IMR-90 (cell line): ENCODE results near the gene ANG. TPM values are rescaled to one million over a fixed set of nuclear protein-coding genes. Genes with fewer than 3 reads are reported as not detected.
A peak's percentile ranks its signal among the peaks of the same experiment; 100 is the strongest.

Experiments used
- ATAC-seq: fragments of 200-7000 bp; cut with Tn5 transposase; 2 replicates; pipeline ENCODE4 v1.9.1; 2020; ENCODE audit warnings: low read depth, mild to moderate bottlenecking, moderate library complexity
- BruUV-seq: library from RNA; stranded (reverse); fragments of 400-500 nt; replicated peaks from 2 replicates; lab custom pipeline; 2021; lab: Mats Ljungman, UMichigan
- CTCF ChIA-PET: fragments of 300-600 bp; formaldehyde crosslinking; extraction: SDS; loops from one replicate; lab custom pipeline; 2021; ENCODE audit warnings: antibody characterized with exemption; lab: Yijun Ruan, JAX
- POLR2A ChIA-PET: fragments of 300-600 bp; sonication (Branson Sonifier 250); formaldehyde crosslinking; loops from one replicate; lab custom pipeline; 2022; ENCODE audit warnings: antibody characterized with exemption; ENCODE audit not compliant: unreplicated experiment; lab: Charles Lee
- DNase-seq: peaks from one replicate; pipeline ENCODE4 v3.0.0; 2013
- H2AFZ ChIP-seq: replicated peaks from 2 replicates; pipeline ENCODE3; 2013; ENCODE audit warnings: low read length, mild to moderate bottlenecking; ENCODE audit not compliant: poor library complexity
- H2AK5ac ChIP-seq: 2 replicates; pipeline ENCODE4 v1.6.1; 2013; ENCODE audit warnings: low read depth, low read length, inconsistent platforms
- H2AK9ac ChIP-seq: replicated peaks from 2 replicates; pipeline ENCODE3; 2013; ENCODE audit warnings: mild to moderate bottlenecking, low read depth, low read length, moderate library complexity; ENCODE audit not compliant: poor library complexity
- H2BK120ac ChIP-seq: 2 replicates; pipeline ENCODE4 v1.6.1; 2013; ENCODE audit warnings: low read depth, low read length, inconsistent platforms
- H2BK15ac ChIP-seq: 3 replicates; pipeline ENCODE4 v1.6.1; 2013; ENCODE audit warnings: low read depth, low read length, inconsistent platforms
- H2BK20ac ChIP-seq: 2 replicates; pipeline ENCODE4 v1.6.1; 2013; ENCODE audit warnings: low read depth, mild to moderate bottlenecking, inconsistent platforms, low read length, moderate library complexity
- H2BK5ac ChIP-seq: 2 replicates; pipeline ENCODE4 v1.6.1; 2013; ENCODE audit warnings: mild to moderate bottlenecking, low read depth, low read length, inconsistent platforms; ENCODE audit not compliant: poor library complexity, severe bottlenecking
- H3K14ac ChIP-seq: replicated peaks from 2 replicates; pipeline ENCODE4 v1.6.1; 2013; ENCODE audit warnings: low read depth, low read length, inconsistent platforms
- H3K18ac ChIP-seq: 2 replicates; pipeline ENCODE4 v1.6.1; 2013; ENCODE audit warnings: low read depth, low read length, control low read depth
- H3K23ac ChIP-seq: 2 replicates; pipeline ENCODE4 v1.6.1; 2013; ENCODE audit warnings: low read depth, low read length, inconsistent platforms
- H3K27ac ChIP-seq: 2 replicates; pipeline ENCODE4 v1.5.1; 2013; ENCODE audit warnings: mild to moderate bottlenecking, control low read depth, low read length; ENCODE audit not compliant: insufficient read depth
- H3K27me3 ChIP-seq: 2 replicates; pipeline ENCODE4 v1.6.1; 2013; ENCODE audit warnings: low read length; ENCODE audit not compliant: control insufficient read depth, insufficient read depth
- H3K36me3 ChIP-seq: 2 replicates; pipeline ENCODE4 v1.6.1; 2013; ENCODE audit warnings: low read length, mixed read lengths; ENCODE audit not compliant: control insufficient read depth, insufficient read depth
- H3K4ac ChIP-seq: 2 replicates; pipeline ENCODE4 v1.6.1; 2013; ENCODE audit warnings: low read depth, low read length, inconsistent platforms
- H3K4me1 ChIP-seq: 2 replicates; pipeline ENCODE4 v1.6.1; 2013; ENCODE audit warnings: low read length, mixed read lengths; ENCODE audit not compliant: control insufficient read depth, insufficient read depth
- H3K4me2 ChIP-seq: 2 replicates; pipeline ENCODE4 v1.6.1; 2013; ENCODE audit warnings: low read depth, mild to moderate bottlenecking, control low read depth, low read length, moderate library complexity
- H3K4me3 ChIP-seq: 2 replicates; pipeline ENCODE4 v1.5.1; 2013; ENCODE audit warnings: low read depth, mild to moderate bottlenecking, control low read depth, low read length, moderate library complexity; ENCODE audit not compliant: insufficient read depth
- H3K56ac ChIP-seq: 2 replicates; pipeline ENCODE4 v1.6.1; 2013; ENCODE audit warnings: low read length, inconsistent platforms; ENCODE audit not compliant: insufficient read depth; ENCODE audit errors: extremely low read depth
- H3K79me1 ChIP-seq, 2 experiments: 2 replicates each; pipeline ENCODE4 v1.6.1; 2013; ENCODE audit warnings: low read length in 2 of 2, inconsistent platforms in 1 of 2, low read depth in 1 of 2
- H3K9ac ChIP-seq: 2 replicates; pipeline ENCODE4 v1.6.1; 2013; ENCODE audit warnings: low read depth, low read length, control low read depth
- H3K9me1 ChIP-seq: 2 replicates; pipeline ENCODE4 v1.6.1; 2013; ENCODE audit warnings: low read length, inconsistent platforms; ENCODE audit not compliant: insufficient read depth
- H3K9me3 ChIP-seq: 2 replicates; pipeline ENCODE4 v1.6.1; 2013; ENCODE audit warnings: low read length; ENCODE audit not compliant: control insufficient read depth, insufficient read depth
- H4K20me1 ChIP-seq: 2 replicates; pipeline ENCODE4 v1.6.1; 2013; ENCODE audit warnings: low read length, inconsistent platforms; ENCODE audit not compliant: insufficient read depth
- H4K5ac ChIP-seq: 2 replicates; pipeline ENCODE4 v1.6.1; 2013; ENCODE audit warnings: mild to moderate bottlenecking, low read depth, low read length, control low read depth
- H4K8ac ChIP-seq, 2 experiments: 2 replicates each; pipeline ENCODE4 v1.6.1; 2013; ENCODE audit warnings: low read depth in 2 of 2, low read length in 2 of 2, control low read depth in 1 of 2, inconsistent platforms in 1 of 2
- H4K91ac ChIP-seq: 2 replicates; pipeline ENCODE4 v1.6.1; 2013; ENCODE audit warnings: low read depth, low read length, inconsistent platforms; ENCODE audit not compliant: insufficient read depth
- CTCF ChIP-seq: conservative IDR thresholded peaks from 2 replicates; pipeline ENCODE4 v1.5.1; 2012; ENCODE audit warnings: mild to moderate bottlenecking, low read depth, low read length, improper control_type of control experiment
- POLR2A ChIP-seq: IDR thresholded peaks from 2 replicates; pipeline ENCODE4 v1.6.1; 2012; ENCODE audit warnings: mild to moderate bottlenecking, low read depth, low read length
- WGBS, 2 experiments: methylation state at CpG; one replicate each; pipeline versions ENCODE4 v1.1.5 to v1.1.7; 2013; ENCODE audit warnings: missing lambda C conversion rate in 2 of 2; ENCODE audit not compliant: insufficient read length in 1 of 2; ENCODE audit errors: extremely low coverage in 2 of 2; 5-methylcytosine and 5-hydroxymethylcytosine counted together
- dilution Hi-C: fragments of 300-500 bp; cut with HindIII; formaldehyde crosslinking; loops from one replicate; pipeline ENCODE4 v1.14.3; 2018; ENCODE audit warnings: low sequenced_read_pairs; ENCODE audit not compliant: unreplicated experiment
- in situ Hi-C: fragments of 300-500 bp; cut with MboI; formaldehyde crosslinking; loops from 3 replicates; pipeline ENCODE4 v1.14.3; 2019; ENCODE audit warnings: low sequenced_read_pairs, inconsistent platforms, mixed read lengths
- intact Hi-C: fragments of 100-400 bp; cut with micrococcal nuclease; formaldehyde crosslinking; loops from 2 replicates; pipeline ENCODE4 v1.10.0; 2022
- polyA plus RNA-seq, 3 experiments: library from polyadenylated mRNA; depleted of rRNA; stranded (reverse); fragments of >200 nt; gene quantifications; 2 replicates each; pipeline ENCODE4 v1.2.3, GENCODE V29; 2012; ENCODE audit warnings: low replicate concordance in 1 of 3
- total RNA-seq: library from RNA; depleted of rRNA; stranded (reverse); fragments of >200 nt; gene quantifications from 2 replicates; pipeline ENCODE4 v1.2.3, GENCODE V29; 2012

Gene ANG
- total and polyA plus RNA-seq, 2 of the 4 experiments (the other 2 are of a cell fraction): 3.6 to 4.7 TPM

GRCh38 chr14:20657216-20658211 is 31.1 kb upstream of the ANG start:
- WGBS, 2 experiments: 35% methylated on average over 3 of the region's 28 CpGs; no CpG with 5 or more reads in 1 of the 2 experiments
- no peak overlapping the region for H2BK15ac ChIP-seq
- peaks cover 24% of the 10 kb centered on the region for H3K27me3 ChIP-seq
- no peak overlapping the region for H2BK20ac ChIP-seq
- no peak overlapping the region for H3K27ac ChIP-seq
- POLR2A ChIA-PET: no interaction called here
- H4K8ac ChIP-seq: no peak overlapping the region
- dilution Hi-C loops: loop anchor here (25.0 kb wide), 1 partner anchor 120 kb away; no protein-coding TSS in a partner anchor
- no peak overlapping the region for H3K4me2 ChIP-seq
- intact Hi-C loops: no loop called here
- no peak overlapping the region for H2BK120ac ChIP-seq
- no peak overlapping the region for H4K5ac ChIP-seq
- no peak overlapping the region for H2AK9ac ChIP-seq
- no peak for TF ChIP-seq POLR2A
- TF ChIP-seq CTCF: 0 out of 2 replicates have a peak, but pooled peaks have one; percentile 6
- H4K91ac ChIP-seq: no peak overlapping the region
- no peak overlapping the region for H3K4me3 ChIP-seq
- H2BK5ac ChIP-seq: no peak overlapping the region
- no peaks in the 10 kb centered on the region for H3K79me1 ChIP-seq
- H3K14ac ChIP-seq: no peak overlapping the region
- H3K9me3 ChIP-seq: no peaks in the 10 kb centered on the region; the same call in 1 of the 2 replicates
- no peaks in the 10 kb centered on the region for H3K36me3 ChIP-seq
- BruUV-seq: no TSS peak
- H3K23ac ChIP-seq: no peak overlapping the region
- DNase-seq (peak; percentile 4), ATAC-seq (no peak)
- no peaks in the 10 kb centered on the region for H3K9me1 ChIP-seq
- no peak overlapping the region for H2AFZ ChIP-seq
- CTCF ChIA-PET: no interaction called here
- H2AK5ac ChIP-seq: no peak overlapping the region
- H3K4ac ChIP-seq: no peak overlapping the region
- H3K56ac ChIP-seq: no peak overlapping the region
- no peaks in the 10 kb centered on the region for H3K4me1 ChIP-seq
- no peak overlapping the region for H3K9ac ChIP-seq
- no peak overlapping the region for H3K18ac ChIP-seq
- in situ Hi-C loops: no loop called here
- no peaks in the 10 kb centered on the region for H4K20me1 ChIP-seq
